ENCODE results near the gene PDGFA.

DNA sequence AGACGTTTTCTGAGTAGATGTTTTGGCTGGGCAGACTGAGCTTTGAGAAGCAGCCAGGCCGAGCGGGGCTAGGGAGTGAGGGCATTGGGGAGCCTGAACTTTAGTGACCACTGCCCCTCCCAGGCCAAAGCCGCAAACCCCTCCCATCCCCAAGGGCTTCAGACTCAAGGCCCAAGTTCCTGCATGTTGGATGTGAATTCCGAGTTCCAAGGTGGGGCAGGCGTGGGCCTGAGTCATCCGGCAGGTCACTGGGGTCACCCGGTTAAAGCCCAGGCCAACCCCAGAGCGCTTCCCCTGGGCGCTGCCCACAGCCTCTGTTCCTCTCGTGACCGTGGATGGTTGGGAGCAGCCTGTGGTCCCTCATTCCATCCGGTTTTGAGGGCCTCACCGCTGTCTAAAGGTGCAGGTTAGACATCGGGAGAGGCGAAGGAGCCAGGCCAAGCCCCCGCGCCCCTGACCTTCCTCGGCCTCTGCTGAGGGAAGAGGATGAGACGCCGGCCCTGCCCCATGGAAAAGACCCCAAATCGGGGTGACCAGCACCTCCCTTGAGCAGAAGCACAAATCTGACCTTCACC lies 6.9 kb upstream of the PDGFA start:
- no peak for TF ChIP-seq EZH2 (IDR thresholded peaks at IDR 0.05; ENCODE audit: low read depth, unreplicated experiment)
- TF ChIP-seq, protein P1, sequence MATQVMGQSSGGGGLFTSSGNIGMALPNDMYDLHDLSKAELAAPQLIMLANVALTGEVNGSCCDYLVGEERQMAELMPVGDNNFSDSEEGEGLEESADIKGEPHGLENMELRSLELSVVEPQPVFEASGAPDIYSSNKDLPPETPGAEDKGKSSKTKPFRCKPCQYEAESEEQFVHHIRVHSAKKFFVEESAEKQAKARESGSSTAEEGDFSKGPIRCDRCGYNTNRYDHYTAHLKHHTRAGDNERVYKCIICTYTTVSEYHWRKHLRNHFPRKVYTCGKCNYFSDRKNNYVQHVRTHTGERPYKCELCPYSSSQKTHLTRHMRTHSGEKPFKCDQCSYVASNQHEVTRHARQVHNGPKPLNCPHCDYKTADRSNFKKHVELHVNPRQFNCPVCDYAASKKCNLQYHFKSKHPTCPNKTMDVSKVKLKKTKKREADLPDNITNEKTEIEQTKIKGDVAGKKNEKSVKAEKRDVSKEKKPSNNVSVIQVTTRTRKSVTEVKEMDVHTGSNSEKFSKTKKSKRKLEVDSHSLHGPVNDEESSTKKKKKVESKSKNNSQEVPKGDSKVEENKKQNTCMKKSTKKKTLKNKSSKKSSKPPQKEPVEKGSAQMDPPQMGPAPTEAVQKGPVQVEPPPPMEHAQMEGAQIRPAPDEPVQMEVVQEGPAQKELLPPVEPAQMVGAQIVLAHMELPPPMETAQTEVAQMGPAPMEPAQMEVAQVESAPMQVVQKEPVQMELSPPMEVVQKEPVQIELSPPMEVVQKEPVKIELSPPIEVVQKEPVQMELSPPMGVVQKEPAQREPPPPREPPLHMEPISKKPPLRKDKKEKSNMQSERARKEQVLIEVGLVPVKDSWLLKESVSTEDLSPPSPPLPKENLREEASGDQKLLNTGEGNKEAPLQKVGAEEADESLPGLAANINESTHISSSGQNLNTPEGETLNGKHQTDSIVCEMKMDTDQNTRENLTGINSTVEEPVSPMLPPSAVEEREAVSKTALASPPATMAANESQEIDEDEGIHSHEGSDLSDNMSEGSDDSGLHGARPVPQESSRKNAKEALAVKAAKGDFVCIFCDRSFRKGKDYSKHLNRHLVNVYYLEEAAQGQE (IDR thresholded peaks at IDR 0.05; ENCODE audit: unreplicated experiment) = no peak
- TF ChIP-seq, protein P2, sequence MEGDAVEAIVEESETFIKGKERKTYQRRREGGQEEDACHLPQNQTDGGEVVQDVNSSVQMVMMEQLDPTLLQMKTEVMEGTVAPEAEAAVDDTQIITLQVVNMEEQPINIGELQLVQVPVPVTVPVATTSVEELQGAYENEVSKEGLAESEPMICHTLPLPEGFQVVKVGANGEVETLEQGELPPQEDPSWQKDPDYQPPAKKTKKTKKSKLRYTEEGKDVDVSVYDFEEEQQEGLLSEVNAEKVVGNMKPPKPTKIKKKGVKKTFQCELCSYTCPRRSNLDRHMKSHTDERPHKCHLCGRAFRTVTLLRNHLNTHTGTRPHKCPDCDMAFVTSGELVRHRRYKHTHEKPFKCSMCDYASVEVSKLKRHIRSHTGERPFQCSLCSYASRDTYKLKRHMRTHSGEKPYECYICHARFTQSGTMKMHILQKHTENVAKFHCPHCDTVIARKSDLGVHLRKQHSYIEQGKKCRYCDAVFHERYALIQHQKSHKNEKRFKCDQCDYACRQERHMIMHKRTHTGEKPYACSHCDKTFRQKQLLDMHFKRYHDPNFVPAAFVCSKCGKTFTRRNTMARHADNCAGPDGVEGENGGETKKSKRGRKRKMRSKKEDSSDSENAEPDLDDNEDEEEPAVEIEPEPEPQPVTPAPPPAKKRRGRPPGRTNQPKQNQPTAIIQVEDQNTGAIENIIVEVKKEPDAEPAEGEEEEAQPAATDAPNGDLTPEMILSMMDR (conservative IDR thresholded peaks at IDR 0.05; ENCODE audit: low read depth in 2 of 2) = no peak

Data from GM23338 (cell line).